CD4-positive, alpha-beta T cell treated with Interleukin-2 at 100 ng/mL for 4 hours (primary cell): Measurements from ENCODE around the gene STAM.

Experiments
- DNase-seq: peaks from one replicate; pipeline ENCODE4 v3.0.0-alpha.2; 2020; ENCODE audit warnings: low spot score

Gene STAM

GRCh38 chr10:17647326-17647725 lies 3.4 kb downstream of the STAM start:
- no peak for DNase-seq

GRCh38 chr10:17648243-17649035 lies 4.5 kb downstream of the STAM start:
- peak; percentile 48 for DNase-seq

GRCh38 chr10:17649052-17649451 lies 5.1 kb downstream of the STAM start:
- no peak for DNase-seq

- DNase-seq = no peak
These were observed 5.9 kb downstream of the STAM start for GRCh38 chr10:17649836-17650235.

GRCh38 chr10:17650416-17650815 lies 6.5 kb downstream of the STAM start:
- DNase-seq = no peak

- no peak for DNase-seq
These were observed 7.9 kb downstream of the STAM start for GRCh38 chr10:17651896-17652295.

- DNase-seq = no peak
These were observed 8.6 kb downstream of the STAM start for GRCh38 chr10:17652585-17652984.

- no peak for DNase-seq
These were observed 11.1 kb downstream of the STAM start for GRCh38 chr10:17655009-17655408.

GRCh38 chr10:17655567-17656146 lies 11.7 kb downstream of the STAM start:
- peak; percentile 37 for DNase-seq

GRCh38 chr10:17657103-17657500 lies 13.2 kb downstream of the STAM start:
- no peak for DNase-seq

- DNase-seq = no peak
These were observed 15.4 kb downstream of the STAM start for GRCh38 chr10:17659365-17659764.

- no peak for DNase-seq
These were observed 17.0 kb downstream of the STAM start for GRCh38 chr10:17660921-17661320.

GRCh38 chr10:17661510-17661909 lies 17.6 kb downstream of the STAM start:
- no peak for DNase-seq

- no peak for DNase-seq
These were observed 18.5 kb downstream of the STAM start for GRCh38 chr10:17662193-17663138.

- no peak for DNase-seq
These were observed 19.5 kb downstream of the STAM start for GRCh38 chr10:17663450-17663849.

- no peak for DNase-seq
These were observed 21.8 kb downstream of the STAM start for GRCh38 chr10:17665747-17666146.

GRCh38 chr10:17668435-17669184 lies 24.7 kb downstream of the STAM start:
- no peak for DNase-seq

GRCh38 chr10:17669185-17669872 lies 25.4 kb downstream of the STAM start:
- DNase-seq = peak; percentile 51

- DNase-seq = no peak
These were observed 27.4 kb downstream of the STAM start for GRCh38 chr10:17671307-17671706.

- DNase-seq = no peak
These were observed 29.6 kb downstream of the STAM start for GRCh38 chr10:17673471-17674061.

GRCh38 chr10:17674566-17674965 lies 30.6 kb downstream of the STAM start:
- no peak for DNase-seq
